AG10803 (cell line): ENCODE measurements around the gene FURIN.
"Not testable (repeated sequence)": the region's sequence is repeated elsewhere in the genome, so short reads cannot be mapped to it uniquely, and the experiment has no call there.

Experiments
- DNase-seq: peaks from one replicate; pipeline ENCODE4 v3.0.0; 2010; ENCODE audit warnings: low read depth
- H3K4me3 ChIP-seq: 2 replicates; pipeline ENCODE4 v1.5.1; 2011; ENCODE audit warnings: mild to moderate bottlenecking, low read length, control low read depth
- TF ChIP-seq, protein P1 (sequence below): conservative IDR thresholded peaks from 2 replicates; pipeline ENCODE4 v1.5.1; 2011; ENCODE audit warnings: mild to moderate bottlenecking, low read length, control low read depth, inconsistent platforms

The FURIN gene

GRCh38 chr15:90868261-90868689 is at the start of gene FURIN:
FURIN (plus strand) TSS chr15:90868588; CDS start chr15:90875741, 7,153 bp downstream.
- no peak for DNase-seq
- H3K4me3 ChIP-seq = no peak within 1 kb of the TSS
- TF ChIP-seq, protein P1, sequence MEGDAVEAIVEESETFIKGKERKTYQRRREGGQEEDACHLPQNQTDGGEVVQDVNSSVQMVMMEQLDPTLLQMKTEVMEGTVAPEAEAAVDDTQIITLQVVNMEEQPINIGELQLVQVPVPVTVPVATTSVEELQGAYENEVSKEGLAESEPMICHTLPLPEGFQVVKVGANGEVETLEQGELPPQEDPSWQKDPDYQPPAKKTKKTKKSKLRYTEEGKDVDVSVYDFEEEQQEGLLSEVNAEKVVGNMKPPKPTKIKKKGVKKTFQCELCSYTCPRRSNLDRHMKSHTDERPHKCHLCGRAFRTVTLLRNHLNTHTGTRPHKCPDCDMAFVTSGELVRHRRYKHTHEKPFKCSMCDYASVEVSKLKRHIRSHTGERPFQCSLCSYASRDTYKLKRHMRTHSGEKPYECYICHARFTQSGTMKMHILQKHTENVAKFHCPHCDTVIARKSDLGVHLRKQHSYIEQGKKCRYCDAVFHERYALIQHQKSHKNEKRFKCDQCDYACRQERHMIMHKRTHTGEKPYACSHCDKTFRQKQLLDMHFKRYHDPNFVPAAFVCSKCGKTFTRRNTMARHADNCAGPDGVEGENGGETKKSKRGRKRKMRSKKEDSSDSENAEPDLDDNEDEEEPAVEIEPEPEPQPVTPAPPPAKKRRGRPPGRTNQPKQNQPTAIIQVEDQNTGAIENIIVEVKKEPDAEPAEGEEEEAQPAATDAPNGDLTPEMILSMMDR = no peak

GRCh38 chr15:90819390-90819789 is 49.0 kb upstream of the FURIN start:
- no peak overlapping the region for H3K4me3 ChIP-seq
- DNase-seq = no peak
- TF ChIP-seq, protein P1 = no peak

GRCh38 chr15:90819850-90820249 is 48.5 kb upstream of the FURIN start:
- no peak for DNase-seq
- TF ChIP-seq, protein P1 = no peak
- H3K4me3 ChIP-seq = no peak overlapping the region

- TF ChIP-seq, protein P1 = no peak
- no peak for DNase-seq
- no peak overlapping the region for H3K4me3 ChIP-seq
Measured at GRCh38 chr15:90820481-90820880, 47.9 kb upstream of the FURIN start.

DNA sequence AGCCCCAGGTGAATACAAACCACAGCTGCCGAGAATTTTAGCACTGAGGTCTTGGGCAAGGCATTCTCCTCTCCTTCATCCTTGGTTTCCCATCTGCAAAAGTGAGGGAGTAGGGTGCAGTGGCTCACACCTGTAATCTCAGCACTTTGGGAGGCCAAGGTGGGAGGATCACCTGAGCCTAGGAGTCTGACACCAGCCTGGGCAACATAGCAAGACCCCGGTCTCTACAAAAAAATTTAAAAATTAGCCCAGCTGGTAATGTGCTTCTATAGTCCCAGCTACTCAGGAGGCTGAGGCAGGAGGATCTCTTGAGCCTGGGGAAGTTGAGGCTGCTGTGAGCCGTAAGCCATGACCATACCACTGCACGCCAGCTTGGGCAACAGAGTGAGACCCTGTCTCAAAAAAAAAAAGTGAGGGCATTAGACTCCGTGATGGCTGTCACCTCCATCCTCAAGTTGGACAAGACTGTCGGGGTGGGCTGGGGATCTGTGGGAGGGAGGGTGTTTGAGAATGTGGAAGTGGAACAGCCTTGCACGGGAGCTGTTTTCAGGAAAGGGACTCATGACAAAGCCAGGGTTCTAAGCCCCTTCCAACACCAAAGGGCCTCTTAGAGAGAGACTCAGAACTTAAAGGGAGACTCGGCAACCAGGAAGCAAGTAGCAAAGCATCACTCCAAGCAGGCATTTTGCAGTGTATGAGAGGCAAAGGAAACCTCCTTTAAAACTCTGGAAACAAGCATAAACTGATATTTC is 46.0 kb upstream of the FURIN start:
- no peak for DNase-seq
- no peak overlapping the region for H3K4me3 ChIP-seq
- TF ChIP-seq, protein P1 = no peak

GRCh38 chr15:90823455-90823974 is 44.9 kb upstream of the FURIN start:
- no peak for DNase-seq
- TF ChIP-seq, protein P1 = no peak
- no peak overlapping the region for H3K4me3 ChIP-seq

GRCh38 chr15:90825115-90825899 is 43.1 kb upstream of the FURIN start:
- not testable (repeated sequence) for H3K4me3 ChIP-seq, DNase-seq

- not testable (repeated sequence) for H3K4me3 ChIP-seq, DNase-seq
Measured at GRCh38 chr15:90826206-90826885, 42.0 kb upstream of the FURIN start.
